ENCODE results near the gene GRWD1.

Gene GRWD1

DNA sequence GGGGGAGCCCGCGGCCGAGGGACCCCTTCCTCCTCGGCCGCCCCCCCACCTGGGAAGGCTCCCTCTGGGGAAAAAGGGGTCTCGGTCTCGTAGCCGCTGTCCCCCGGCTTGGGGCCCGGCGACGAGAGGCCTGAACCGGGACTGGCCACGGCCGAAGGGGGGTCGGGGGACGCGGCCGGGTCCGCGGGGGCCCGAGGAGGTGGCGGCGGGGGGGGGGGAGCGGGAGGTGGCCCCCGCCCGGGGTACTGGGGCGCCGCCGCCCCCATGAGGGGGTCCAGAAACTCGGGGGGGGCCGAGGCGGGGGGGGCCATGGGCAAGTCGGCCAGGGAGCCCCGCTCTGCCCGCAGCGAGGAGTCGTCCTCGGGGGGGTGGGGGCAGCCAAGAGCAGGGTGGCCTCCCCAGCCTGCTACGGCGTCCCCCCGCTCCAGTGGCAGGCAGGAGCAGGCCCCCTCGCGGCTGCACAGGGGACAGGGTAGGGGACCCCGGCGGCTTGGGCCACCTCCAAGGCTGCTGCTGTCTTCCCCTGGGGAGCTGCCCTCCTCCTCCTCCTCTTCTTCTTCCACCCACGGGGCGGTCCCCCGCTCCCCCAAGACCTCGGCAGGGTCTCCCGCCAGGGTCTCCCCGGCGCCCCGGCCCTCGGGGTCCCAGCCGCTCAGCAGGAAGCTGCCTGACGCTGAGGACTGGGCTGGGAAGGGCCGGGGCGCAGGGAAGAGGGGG, 53.0 kb downstream of the GRWD1 start:
- no peak for DNase-seq

GRCh38 chr19:48499316-48500090, 53.7 kb downstream of the GRWD1 start:
- DNase-seq: no peak

GRCh38 chr19:48500830-48501493, 55.2 kb downstream of the GRWD1 start:
- no peak for DNase-seq

- DNase-seq: peak; percentile 82
These were observed 55.9 kb downstream of the GRWD1 start for GRCh38 chr19:48501494-48502349.

- no peak for DNase-seq
These were observed 56.7 kb downstream of the GRWD1 start for GRCh38 chr19:48502350-48503018.

- DNase-seq: peak; percentile 74
These were observed 60.5 kb downstream of the GRWD1 start for GRCh38 chr19:48506138-48506733.

Measured in CD4-positive, alpha-beta T cell treated with Interleukin-21 for 1 hour (primary cell).